Loucy (cell line): ENCODE data around the gene SHFL.

Source experiments
- EZH2phosphoT487 ChIP-seq: fragments of 200-600 bp; IDR thresholded peaks from 2 replicates; pipeline ENCODE4 v1.6.1; 2018; ENCODE audit warnings: antibody characterized with exemption, mild to moderate bottlenecking, moderate library complexity, borderline replicate concordance
- TF ChIP-seq, protein P1 (sequence below): fragments of 200-600 bp; sonication (generic); conservative IDR thresholded peaks from 2 replicates; pipeline ENCODE4 v1.5.1; 2014; ENCODE audit warnings: mild to moderate bottlenecking, antibody characterized with exemption, low read length

DNA sequence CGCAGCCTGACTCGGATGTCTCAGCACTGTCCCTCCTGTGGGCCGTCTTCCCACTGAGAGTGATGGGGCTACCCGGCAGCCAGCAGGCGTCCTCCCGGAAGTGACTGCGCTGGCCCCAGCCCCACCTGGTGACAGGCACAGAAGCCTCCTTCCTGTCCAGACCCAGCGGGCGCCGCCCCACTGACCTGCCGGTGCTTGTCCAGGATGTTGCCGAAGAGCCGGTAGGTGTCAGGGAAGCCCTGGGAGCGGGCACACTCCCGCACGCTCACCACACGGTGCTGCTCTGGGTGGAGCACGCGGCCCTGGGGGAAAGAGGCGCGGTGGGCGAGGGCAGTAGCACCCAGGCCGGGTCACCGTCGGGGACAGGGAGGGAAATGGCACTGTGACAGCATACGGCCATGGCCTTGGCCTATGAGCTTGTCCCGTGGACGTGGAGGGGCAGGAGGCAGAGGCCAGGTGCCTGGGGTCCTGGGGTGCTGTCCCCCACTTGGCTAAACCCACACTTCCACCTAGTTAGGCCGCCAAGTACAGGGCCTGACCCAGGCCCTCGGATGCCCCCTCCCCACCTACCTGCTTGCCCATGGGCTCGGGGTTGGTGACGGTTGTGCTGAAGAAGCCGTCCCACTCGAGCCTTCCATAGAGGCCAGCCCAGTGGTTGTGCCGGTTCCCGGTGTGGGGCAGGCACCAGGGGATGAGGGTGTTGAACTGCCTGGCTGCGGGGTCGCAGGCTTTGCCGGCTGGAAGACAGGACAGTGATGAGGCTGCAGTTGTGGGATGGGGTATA is 49.6 kb downstream of the SHFL start:
- TF ChIP-seq, protein P1, sequence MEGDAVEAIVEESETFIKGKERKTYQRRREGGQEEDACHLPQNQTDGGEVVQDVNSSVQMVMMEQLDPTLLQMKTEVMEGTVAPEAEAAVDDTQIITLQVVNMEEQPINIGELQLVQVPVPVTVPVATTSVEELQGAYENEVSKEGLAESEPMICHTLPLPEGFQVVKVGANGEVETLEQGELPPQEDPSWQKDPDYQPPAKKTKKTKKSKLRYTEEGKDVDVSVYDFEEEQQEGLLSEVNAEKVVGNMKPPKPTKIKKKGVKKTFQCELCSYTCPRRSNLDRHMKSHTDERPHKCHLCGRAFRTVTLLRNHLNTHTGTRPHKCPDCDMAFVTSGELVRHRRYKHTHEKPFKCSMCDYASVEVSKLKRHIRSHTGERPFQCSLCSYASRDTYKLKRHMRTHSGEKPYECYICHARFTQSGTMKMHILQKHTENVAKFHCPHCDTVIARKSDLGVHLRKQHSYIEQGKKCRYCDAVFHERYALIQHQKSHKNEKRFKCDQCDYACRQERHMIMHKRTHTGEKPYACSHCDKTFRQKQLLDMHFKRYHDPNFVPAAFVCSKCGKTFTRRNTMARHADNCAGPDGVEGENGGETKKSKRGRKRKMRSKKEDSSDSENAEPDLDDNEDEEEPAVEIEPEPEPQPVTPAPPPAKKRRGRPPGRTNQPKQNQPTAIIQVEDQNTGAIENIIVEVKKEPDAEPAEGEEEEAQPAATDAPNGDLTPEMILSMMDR = no peak
- no peak for TF ChIP-seq EZH2phosphoT487
